Stimulated activated naive CD8-positive, alpha-beta T cell treated with anti-CD3 and anti-CD28 coated beads, Interleukin-15, Interleukin-2, amounts not matched to agents 100 ng/mL and 50 ng/mL, for 24 hours (primary cell): ENCODE results near the gene LCNL1.

Experiments
- H3K27ac Mint-ChIP-seq: one replicate; pipeline ENCODE4 v1.8.0; 2021; ENCODE audit warnings: mild to moderate bottlenecking, mixed read lengths
- H3K27me3 Mint-ChIP-seq: one replicate; pipeline ENCODE4 v1.8.0; 2021; ENCODE audit warnings: mixed read lengths
- H3K36me3 Mint-ChIP-seq: one replicate; pipeline ENCODE4 v1.8.0; 2021; ENCODE audit warnings: low read depth, mixed read lengths
- H3K4me1 Mint-ChIP-seq: one replicate; pipeline ENCODE4 v1.8.0; 2021; ENCODE audit warnings: low read depth, mixed read lengths
- H3K4me3 Mint-ChIP-seq: one replicate; pipeline ENCODE4 v1.8.0; 2021; ENCODE audit warnings: mild to moderate bottlenecking, mixed read lengths
- H3K9me3 Mint-ChIP-seq: one replicate; pipeline ENCODE4 v1.8.0; 2021; ENCODE audit warnings: mixed read lengths

Gene LCNL1

DNA sequence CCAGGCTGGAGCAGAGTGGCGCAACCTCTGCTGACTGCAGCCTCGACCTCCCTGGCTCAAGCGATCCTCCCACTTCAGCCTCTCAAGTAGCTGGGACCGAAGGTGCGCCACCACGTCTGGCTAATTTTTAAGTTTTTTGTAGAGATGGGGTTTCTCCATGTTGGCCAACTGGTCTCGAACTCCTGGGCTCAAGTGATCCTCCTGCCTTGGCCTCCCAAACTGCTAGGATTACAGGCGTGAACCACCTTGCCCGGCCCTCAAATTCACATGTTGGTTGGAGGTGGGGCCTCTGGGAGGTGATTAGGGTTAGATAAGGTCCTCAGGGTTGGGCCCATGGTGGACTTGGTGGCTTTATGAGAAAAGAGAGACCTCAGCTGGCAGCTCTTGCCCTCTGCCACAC is 20.6 kb upstream of the LCNL1 start:
- Mint-ChIP-seq H3K4me1 (peaks cover 32% of the 10 kb centered on the region), H3K27ac (no peak overlapping the region), H3K27me3 (no peaks in the 10 kb centered on the region), H3K4me3 (no peak overlapping the region), H3K9me3 (no peaks in the 10 kb centered on the region), H3K36me3 (no peaks in the 10 kb centered on the region)

DNA sequence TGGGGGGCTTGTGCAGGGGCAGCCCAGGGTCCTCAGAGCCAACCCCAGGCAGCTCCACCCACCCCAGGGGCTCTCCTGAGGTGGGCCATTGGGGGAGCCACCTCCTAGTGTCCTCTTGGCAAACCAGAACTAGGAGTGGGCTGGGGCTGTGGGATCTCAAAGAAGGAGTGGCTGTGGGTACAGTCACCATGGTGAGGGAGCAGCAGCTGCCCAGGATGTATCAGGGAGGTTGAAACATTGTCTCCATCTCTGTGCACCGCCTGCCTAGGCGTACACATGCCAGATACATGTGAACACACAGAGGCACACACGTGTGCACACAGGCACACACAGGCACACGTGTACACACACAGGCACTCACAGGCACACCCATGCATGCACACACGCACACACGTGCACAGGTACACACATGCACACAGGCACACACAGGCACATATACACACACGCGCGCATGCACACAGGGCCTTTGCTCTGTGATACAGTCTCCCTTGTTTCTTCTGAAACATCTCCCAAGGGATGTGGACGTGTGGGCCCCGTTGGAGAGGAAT is 20.0 kb upstream of the LCNL1 start:
- Mint-ChIP-seq H3K27me3 (no peaks in the 10 kb centered on the region), H3K4me3 (no peak overlapping the region), H3K4me1 (peaks cover 32% of the 10 kb centered on the region), H3K36me3 (no peaks in the 10 kb centered on the region), H3K27ac (no peak overlapping the region), H3K9me3 (no peaks in the 10 kb centered on the region)

DNA sequence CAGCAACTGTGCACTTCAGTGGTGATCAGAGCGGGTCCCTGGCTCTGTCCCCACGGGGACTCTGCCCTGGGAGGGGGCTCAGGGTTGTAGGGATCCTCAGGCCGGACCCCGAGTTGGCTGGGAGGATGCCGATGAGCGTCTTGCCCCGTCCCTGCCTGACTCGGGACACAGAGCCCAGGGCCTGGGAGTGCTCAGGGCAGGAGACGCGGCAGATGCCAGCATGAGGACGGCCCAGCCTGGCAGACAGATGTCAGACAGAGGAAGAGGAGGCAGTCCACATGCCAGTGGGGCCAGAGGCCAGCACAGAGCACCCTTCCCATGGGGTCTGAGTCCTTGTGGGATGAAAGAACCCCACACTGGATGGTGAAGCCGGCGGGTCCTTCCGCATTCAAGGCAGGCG is 19.5 kb upstream of the LCNL1 start:
- no peak overlapping the region for H3K27ac Mint-ChIP-seq

GRCh38 chr9:136963751-136964150 is 19.0 kb upstream of the LCNL1 start:
- no peaks in the 10 kb centered on the region for H3K27me3 Mint-ChIP-seq
- H3K36me3 Mint-ChIP-seq: no peaks in the 10 kb centered on the region
- H3K4me1 Mint-ChIP-seq: peaks cover 32% of the 10 kb centered on the region
- no peak overlapping the region for H3K4me3 Mint-ChIP-seq
- H3K9me3 Mint-ChIP-seq: no peaks in the 10 kb centered on the region
- H3K27ac Mint-ChIP-seq: no peak overlapping the region

More for the DNA sequence above, 19.5 kb upstream of the LCNL1 start:
- Mint-ChIP-seq H3K36me3 (no peaks in the 10 kb centered on the region), H3K27me3 (no peaks in the 10 kb centered on the region), H3K4me3 (no peak overlapping the region), H3K4me1 (peaks cover 32% of the 10 kb centered on the region), H3K9me3 (no peaks in the 10 kb centered on the region)

DNA sequence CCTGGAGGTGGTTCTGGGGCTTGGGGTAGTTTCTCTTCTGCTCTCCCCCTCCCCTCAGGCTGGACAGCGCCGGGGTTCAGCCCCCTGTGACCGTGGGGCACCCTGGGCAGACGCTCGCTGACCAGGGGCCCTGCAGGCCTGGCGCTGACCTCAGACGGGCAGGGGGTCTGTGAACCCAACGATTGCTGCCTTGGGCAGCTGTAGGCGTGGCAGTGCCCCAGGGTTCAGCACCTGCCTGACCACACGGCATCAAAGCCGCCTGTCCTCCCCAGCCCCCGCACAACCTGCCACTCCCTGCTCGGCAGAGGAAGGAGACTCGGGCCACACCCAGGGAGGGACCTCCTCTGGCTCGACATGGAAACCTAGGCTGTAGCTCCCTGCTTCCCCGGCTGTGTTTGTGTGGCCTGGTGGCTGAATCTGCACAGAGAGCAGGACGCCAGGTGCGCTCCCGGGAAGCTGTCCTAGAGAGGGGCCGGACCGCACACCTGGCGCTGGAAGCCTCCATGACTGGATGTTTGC is 18.6 kb upstream of the LCNL1 start:
- no peaks in the 10 kb centered on the region for H3K27me3 Mint-ChIP-seq
- peaks cover 32% of the 10 kb centered on the region for H3K4me1 Mint-ChIP-seq

GRCh38 chr9:136964833-136965422 is 17.9 kb upstream of the LCNL1 start:
- Mint-ChIP-seq H3K4me3 (no peak overlapping the region), H3K36me3 (no peaks in the 10 kb centered on the region), H3K27me3 (no peaks in the 10 kb centered on the region), H3K27ac (no peak overlapping the region), H3K9me3 (no peaks in the 10 kb centered on the region), H3K4me1 (peaks cover 32% of the 10 kb centered on the region)

More for the DNA sequence above, 18.6 kb upstream of the LCNL1 start:
- Mint-ChIP-seq H3K9me3 (no peaks in the 10 kb centered on the region), H3K4me3 (no peak overlapping the region), H3K27ac (no peak overlapping the region), H3K36me3 (no peaks in the 10 kb centered on the region)

GRCh38 chr9:136965771-136966484 is 16.9 kb upstream of the LCNL1 start:
- H3K27me3 Mint-ChIP-seq: no peaks in the 10 kb centered on the region
- H3K4me3 Mint-ChIP-seq: peak overlapping the region; percentile 36
- H3K9me3 Mint-ChIP-seq: no peaks in the 10 kb centered on the region
- no peaks in the 10 kb centered on the region for H3K36me3 Mint-ChIP-seq
- H3K4me1 Mint-ChIP-seq: peaks cover 25% of the 10 kb centered on the region
- H3K27ac Mint-ChIP-seq: peak overlapping the region; percentile 72

DNA sequence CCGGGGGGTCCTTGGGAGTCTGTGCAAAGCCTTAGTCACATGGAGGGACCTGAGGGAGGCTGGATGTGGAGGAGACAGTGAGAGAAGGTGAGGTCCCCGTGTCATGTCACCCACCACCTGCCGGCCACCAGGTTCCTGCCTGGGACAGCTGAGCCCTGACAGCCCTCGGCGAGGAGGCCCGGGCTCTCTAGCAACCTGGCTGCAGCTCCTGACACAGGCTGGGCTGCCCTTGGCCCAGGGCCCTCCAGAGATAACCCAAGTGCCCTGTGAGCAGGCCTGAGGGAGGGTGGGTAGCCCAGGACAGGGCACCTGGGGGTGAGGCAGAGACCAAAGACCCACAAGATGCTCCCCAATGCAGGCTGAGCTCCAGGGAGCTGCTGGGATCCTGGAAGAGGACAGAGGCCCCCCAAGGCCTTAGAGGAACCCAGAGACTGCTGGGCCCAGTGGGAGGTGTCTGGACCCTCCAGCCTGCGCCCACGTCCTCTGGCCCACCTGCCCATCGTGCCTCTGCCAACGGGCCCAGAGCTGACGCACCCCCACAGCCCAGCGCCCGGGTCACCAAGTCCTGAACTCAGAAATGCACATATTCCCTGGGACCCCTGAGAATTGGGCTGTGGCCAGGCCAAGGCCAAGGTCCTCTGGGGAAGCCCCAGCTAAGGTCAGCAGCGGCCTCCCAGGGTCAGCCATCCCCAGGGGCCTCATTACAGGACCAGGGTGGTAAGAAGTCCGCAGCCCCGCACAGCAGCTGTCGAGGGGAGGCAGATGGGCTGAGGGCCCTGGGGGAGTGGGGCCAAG is 14.3 kb upstream of the LCNL1 start:
- Mint-ChIP-seq H3K4me1 (peaks cover 19% of the 10 kb centered on the region), H3K4me3 (no peak overlapping the region), H3K9me3 (no peaks in the 10 kb centered on the region), H3K27ac (no peak overlapping the region), H3K36me3 (no peaks in the 10 kb centered on the region), H3K27me3 (no peaks in the 10 kb centered on the region)

GRCh38 chr9:136969150-136969549 is 13.6 kb upstream of the LCNL1 start:
- Mint-ChIP-seq H3K27me3 (no peaks in the 10 kb centered on the region), H3K27ac (no peak overlapping the region), H3K9me3 (no peaks in the 10 kb centered on the region), H3K36me3 (no peaks in the 10 kb centered on the region), H3K4me1 (peaks cover 19% of the 10 kb centered on the region), H3K4me3 (no peak overlapping the region)

DNA sequence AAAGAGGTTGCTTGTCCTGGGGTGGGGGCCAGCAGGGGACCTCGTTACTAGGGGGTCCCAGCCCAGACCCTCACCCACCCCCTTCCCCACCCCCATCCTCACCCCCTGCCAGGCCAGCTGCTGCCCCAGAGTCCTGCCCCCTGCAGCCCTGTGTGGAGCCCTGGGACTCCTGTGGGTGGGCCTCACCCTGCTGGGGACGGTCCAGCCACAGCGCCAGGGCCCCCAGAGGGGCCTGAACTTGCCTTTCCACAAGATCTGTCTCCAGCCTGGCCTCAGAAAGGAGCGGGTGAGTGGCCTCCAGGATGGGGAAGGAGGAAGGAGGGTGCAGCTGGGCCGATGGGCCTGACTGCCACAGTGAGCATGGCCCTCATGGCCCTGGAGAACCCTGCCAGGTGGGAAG is 13.0 kb upstream of the LCNL1 start:
- Mint-ChIP-seq H3K9me3 (no peaks in the 10 kb centered on the region), H3K36me3 (no peaks in the 10 kb centered on the region), H3K27ac (no peak overlapping the region), H3K4me1 (peaks cover 14% of the 10 kb centered on the region), H3K27me3 (no peaks in the 10 kb centered on the region), H3K4me3 (no peak overlapping the region)

GRCh38 chr9:136970361-136970760 is 12.4 kb upstream of the LCNL1 start:
- Mint-ChIP-seq H3K4me1 (peaks cover 17% of the 10 kb centered on the region), H3K4me3 (no peak overlapping the region), H3K9me3 (no peaks in the 10 kb centered on the region), H3K27ac (no peak overlapping the region), H3K36me3 (no peaks in the 10 kb centered on the region), H3K27me3 (no peaks in the 10 kb centered on the region)

GRCh38 chr9:136971746-136972145 is 11.0 kb upstream of the LCNL1 start:
- Mint-ChIP-seq H3K27me3 (no peaks in the 10 kb centered on the region), H3K4me1 (peaks cover 17% of the 10 kb centered on the region), H3K4me3 (no peak overlapping the region), H3K9me3 (no peaks in the 10 kb centered on the region), H3K27ac (no peak overlapping the region), H3K36me3 (no peaks in the 10 kb centered on the region)

- H3K9me3 Mint-ChIP-seq: no peaks in the 10 kb centered on the region
- peaks cover 17% of the 10 kb centered on the region for H3K4me1 Mint-ChIP-seq
- H3K36me3 Mint-ChIP-seq: no peaks in the 10 kb centered on the region
- H3K4me3 Mint-ChIP-seq: no peak overlapping the region
- H3K27me3 Mint-ChIP-seq: no peaks in the 10 kb centered on the region
- no peak overlapping the region for H3K27ac Mint-ChIP-seq
These were observed 10.5 kb upstream of the LCNL1 start for GRCh38 chr9:136972335-136972734.

GRCh38 chr9:136972743-136973142 is 10.1 kb upstream of the LCNL1 start:
- Mint-ChIP-seq H3K4me3 (no peak overlapping the region), H3K36me3 (no peaks in the 10 kb centered on the region), H3K27me3 (no peaks in the 10 kb centered on the region), H3K4me1 (peaks cover 17% of the 10 kb centered on the region), H3K9me3 (no peaks in the 10 kb centered on the region), H3K27ac (no peak overlapping the region)
